GM19328 (cell line): ENCODE results near the gene COQ3.
"Not testable (repeated sequence)": the region's sequence is repeated elsewhere in the genome, so short reads cannot be mapped to it uniquely, and the experiment has no call there.

Source experiments
- ATAC-seq: cut with Tn5 transposase; IDR thresholded peaks from one replicate; pipeline ENCODE4 v1.9.1; 2021; ENCODE audit warnings: mild to moderate bottlenecking, moderate library complexity; ENCODE audit not compliant: unreplicated experiment

The COQ3 gene

DNA sequence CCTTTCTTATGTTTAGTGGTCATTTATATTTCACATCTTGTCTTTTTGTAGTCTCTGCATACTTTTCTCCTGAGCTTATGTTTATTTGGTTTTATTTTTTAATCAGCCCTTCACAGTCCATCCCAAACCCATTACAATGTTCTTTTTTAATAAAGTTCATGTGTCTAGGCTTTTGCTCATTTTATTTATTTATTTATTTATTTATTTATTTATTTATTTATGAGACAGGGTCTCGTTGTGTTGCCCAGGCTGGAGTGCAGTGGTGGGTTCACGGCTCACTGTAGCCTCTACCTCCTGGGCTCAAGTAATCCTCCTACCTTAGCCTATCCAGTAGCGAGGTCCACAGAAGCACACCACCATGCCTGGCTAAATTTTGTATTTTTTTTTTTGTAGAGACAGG, 3.1 kb downstream of the COQ3 start:
- ATAC-seq = no peak

DNA sequence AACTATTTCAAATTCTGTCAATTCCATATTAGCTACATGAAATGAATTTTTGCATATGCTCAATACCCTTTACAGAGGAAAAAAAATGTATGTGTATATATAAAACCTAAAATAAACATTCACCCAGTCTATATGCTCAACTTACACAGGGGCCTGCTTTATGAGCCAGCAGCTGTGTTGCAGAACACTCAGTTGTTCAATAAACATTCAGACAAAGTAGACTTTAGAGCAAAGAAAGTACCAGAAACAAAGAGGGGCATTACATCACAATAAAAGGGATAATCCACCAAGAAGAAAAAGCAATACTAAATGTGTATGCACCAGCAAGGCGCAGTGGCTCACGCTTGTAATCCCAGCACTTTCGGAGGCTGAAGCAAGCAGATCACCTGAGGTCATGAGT, 9.5 kb downstream of the COQ3 start:
- no peak for ATAC-seq

DNA sequence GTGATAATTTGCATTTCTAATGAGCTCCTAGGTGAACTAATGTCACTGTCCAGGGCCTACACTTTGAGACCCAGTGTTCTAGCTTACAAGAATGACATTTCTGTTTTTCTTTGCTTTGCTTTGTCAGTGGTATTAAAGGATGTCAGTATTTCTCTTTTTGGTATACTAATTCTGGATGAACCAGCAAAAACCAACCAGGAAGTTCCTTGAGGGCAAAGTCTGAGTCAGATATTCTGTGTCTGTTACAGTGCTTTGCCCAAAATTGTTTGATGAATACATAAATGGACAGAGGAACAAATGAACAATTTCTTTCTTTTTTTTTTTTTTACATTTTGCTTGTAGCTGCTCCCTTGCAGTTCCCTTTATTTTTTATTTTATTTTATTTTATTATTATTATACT, 15.4 kb downstream of the COQ3 start:
- ATAC-seq = no peak

DNA sequence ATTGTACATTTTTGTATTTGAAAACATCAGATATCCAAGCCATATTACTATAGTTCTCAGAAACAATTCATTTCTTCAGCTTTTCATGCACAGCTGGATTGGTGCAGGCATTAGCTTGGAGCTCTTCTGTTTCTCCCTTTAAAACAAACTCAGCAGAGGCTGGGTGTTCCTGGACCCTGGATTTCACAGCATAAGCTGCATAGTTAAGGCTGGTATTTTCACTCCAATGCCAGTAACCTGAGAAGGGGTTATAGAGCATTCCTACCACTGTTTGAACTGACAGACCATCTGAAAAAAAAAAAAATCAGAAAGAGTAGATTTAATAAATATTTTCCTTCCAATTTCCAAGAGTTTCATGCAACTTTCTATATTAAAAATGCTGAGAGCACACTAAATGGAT, 24.5 kb downstream of the COQ3 start:
- no peak for ATAC-seq

DNA sequence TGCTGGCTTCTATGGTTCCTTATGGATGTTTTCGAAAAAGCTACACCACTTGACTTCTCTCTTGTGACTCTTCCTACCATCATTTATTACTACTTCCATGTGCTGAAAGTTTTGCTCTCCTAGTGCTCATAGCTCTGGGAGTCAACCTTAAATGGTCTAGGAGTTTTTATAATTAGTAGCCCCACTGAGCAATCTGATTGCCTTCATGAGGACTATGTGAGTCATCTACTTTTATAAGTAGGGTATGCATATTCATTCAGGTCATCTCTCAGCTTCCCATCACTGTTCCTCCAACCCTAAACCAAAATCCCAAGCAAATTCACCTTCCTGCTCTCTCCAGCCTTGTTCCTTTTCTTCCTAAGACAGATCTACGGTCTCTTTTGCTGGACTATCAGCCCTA, 27.1 kb downstream of the COQ3 start:
- ATAC-seq = no peak

DNA sequence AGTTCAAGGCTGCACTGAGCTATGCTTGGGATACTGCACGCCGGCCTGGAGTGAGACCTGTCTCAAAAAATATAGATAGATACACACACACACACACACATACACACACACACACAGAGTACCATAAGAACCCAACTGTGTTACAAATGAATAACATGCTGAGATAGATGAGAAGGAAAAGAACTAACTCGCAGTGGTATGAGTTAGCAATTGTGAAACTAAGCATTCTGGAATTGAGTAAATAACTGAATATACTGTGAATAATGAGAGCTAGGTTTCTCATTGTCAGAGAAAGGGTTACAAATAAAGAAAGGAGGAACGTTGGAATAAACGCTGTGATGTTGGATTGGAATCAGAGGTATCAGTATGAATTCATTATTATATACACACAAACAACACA, 30.0 kb downstream of the COQ3 start:
- ATAC-seq = peak; percentile 72

DNA sequence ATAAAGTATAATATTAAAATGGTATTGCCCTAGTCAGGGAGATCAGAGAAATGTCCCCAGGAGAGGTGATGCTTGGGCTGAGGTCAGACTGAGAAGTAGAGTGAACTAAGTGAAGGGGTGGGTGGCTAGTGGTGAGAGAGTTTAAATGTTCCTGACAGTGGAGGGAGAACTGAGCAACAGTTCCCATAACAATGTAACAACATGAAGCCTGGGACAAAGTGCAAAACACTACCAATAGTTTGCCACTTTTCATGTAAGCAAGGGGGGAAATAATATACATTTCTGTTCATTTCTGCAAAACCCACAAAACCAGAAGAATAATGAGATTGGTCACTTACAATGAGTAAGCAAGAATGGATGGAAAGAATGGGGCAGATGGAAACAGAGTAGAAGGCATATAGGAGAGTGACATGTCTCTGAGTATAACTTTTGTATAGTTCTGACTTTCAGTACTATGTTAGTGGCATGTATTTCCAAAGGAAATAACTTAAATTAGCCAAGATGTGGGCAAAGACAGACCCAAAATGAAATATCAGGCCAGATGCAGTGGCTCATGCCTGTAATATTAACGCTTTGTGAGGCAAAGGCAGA, 31.2 kb downstream of the COQ3 start:
- ATAC-seq = no peak

DNA sequence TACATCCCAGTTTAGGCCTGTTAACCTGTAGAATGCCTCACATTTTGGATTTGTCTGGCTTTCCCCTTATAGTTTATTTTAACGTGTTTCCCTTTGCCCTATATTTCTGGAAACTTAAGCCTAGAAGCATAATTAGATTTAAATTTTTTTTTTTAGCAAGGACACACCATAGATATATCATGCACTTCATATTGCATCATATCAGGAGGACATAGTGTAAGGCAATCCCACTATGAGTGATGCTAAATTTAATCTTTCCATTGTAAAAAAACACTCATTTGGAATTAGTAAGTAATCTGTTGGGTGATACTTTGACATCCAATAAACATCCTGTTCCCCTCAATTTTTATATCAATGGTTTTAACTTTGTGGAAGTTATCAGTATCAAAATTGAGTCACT, 34.2 kb downstream of the COQ3 start:
- ATAC-seq = no peak

DNA sequence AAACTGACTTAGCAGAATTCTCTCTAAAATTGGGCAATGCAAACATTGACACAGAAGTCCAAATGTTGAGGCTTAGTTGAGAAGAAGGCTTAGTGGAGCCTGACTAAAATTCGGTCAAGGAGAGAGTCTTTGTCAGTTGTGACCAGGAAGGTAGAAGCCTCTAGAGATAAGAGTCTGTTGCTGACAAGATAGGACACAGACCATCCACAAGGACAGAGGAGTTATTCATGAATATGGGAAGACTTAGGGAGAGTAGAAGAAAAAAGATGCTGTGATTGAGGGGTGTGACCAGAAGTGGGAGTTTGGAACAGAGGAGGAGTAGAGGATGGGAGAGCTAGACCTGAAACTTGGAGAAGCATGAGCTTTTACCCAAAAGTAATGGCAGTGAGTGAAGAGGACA, 37.4 kb downstream of the COQ3 start:
- no peak for ATAC-seq

DNA sequence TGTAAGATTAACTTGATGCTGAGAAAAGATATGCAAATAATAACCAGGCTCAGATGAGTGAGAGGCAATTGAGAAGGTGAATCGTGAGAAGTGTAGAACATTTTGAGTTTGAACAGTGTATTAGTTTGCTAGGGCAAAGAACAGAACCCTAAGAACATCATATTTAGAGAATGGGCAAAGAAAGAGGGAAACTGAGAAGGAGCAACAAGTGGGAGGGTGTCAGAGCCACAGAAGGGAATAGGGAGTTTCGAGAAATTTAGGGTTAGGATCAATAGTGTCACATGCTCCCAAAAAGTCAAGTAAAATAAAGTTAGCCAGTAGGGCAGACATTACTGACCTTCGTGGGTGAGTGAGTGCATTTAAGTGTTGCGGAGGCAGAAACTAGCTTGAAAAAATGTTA, 39.0 kb downstream of the COQ3 start:
- ATAC-seq = no peak

DNA sequence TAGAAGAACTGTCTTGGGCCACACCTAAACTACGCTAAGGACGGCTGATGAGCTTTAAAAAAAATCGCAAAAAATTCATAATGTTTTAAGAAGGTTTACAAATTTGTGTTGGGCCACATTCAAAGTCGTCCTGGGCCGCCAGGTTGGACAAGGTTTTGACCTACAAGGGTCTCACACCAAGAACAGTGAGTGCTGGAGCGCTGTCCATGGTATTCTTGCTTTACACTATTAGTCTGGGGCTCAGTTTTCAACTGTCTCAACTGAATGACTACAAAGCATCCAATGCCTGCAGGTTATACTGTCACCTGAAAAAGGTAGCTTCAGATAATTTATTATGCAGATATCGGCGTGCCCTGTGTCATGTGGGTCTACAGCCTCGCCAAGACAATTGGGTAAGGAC, 40.9 kb downstream of the COQ3 start:
- ATAC-seq = no peak

DNA sequence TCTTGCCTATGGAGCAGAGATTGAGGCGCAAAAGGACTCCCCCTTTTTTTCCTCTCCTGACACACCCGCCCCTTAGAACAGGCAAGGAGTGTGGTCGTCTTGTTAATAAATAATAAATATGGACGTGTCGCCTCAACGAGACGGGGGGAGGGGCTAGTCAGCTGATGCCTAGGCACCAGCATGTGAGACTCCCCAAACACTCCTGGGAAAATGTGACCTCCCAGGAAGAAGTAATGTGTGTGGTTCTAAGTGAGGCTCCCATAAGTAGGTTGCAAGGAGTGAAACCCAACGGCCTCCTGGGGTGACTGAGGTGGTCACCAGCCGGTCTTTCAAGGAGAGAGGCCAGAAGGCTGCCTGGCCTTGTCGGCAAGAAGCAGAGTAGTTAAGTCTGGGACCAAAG, 43.4 kb downstream of the COQ3 start:
- no peak for ATAC-seq

DNA sequence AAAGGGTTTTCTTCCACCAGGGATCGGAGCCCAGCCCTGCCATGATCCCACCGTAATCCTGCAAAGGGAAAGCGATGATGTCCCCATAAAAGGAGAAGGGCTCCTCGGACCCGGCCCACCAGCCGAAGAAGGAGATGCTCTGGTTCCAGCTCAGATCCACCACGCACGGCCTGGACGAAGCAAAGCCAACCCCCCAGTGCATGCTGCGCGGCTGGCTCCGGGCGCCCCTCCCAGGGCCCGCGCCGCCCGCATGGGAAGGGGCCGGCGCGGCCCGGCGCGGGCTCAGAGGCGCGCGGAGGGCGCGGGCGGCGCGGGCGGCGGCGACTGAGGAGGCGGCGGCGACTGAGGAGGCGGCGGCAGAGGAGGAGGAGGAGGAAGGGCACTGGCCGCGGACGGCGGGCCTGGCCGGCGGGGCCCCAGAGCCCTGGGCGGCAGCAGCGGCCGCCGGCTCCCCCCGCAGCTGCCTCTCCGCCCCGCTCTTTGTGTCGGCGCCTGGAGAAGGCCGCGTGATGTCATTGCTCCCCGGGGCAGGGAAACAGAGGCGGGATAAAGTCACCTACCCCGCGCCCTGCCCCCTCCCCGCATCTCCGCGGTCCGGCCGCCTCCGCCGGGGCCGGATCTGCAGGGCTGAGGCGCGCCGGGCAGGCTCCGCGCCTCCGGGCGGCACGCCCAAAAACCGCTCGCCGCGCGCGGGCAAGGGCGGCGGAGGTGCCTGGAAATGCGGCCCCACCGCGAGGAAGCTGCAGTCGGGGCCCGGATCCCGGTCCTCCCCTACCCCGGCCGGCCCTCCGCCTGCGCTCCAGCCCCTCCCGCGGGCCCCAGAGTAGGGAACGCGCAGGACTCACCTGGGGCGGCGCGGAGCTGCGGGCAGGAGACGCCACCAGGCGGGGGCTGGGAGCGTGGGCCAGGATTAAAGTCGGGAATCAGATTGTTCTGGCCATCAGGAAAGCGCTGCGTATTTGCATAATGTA, 44.5 kb downstream of the COQ3 start, which contains the start of gene FAXC:
Gene FAXC (minus strand): TSS at position 504 of the 971 bp plus-strand sequence. CDS start 302 bp downstream, at position 202.
- peak; percentile 48 for ATAC-seq

DNA sequence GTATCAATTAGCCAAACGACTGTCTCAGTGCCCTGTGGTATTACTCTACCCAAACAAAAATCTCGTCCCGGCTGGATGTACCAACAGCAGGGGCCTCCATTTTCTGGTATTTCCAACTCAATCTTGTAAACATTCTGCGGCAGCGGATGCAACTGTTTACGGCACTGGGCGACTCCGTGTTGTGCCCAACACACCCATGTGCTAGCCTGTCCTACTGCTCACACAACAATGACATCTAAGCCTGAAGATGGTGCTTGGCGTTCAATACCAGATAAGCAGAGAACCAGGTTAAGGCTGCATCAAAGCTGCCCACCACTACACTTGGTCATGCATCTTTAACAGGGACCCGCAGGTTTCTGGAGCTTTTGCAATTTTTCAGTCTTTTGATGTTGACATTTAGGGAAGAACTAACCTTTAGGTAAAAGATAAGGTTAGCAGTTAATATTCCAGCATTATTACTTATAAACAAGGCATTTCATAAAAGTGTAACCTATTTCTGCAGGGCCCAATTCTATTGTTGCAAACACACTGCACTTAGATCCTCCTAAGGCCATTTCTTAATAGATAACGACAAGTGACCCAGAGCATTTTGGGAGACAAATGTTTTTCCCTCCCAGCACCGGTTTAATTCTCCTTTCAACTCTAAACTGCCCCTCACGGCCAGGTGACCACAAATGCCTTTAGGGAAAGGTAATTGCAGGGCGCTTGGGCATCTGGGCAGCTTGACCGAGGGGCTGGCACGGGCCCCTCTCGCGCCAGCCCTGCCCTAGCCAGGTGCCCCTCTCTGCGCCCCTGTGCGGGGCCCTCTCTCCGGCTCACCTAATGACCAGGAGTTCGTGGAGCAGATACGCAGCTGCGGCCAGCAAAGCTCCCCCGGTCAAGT, 45.5 kb downstream of the COQ3 start:
- ATAC-seq = no peak

DNA sequence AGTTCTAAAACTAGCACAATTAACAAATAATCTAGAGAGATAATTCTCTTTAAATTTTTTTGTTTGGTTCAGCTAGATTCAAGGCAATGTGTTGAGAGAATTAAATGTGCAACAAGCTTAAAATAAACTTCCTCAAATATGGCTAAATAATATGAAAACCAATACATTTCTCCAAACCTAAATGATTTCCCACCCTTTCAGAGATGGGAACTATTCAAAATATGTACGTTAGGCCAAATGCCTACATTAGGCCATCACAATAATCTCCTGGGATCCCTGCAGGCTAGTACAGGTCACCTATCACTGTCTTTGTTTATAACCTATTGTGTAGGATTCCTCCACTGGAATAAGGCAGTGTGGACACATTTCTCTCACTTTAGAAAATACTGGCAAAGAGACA, 46.2 kb downstream of the COQ3 start:
- ATAC-seq = no peak

DNA sequence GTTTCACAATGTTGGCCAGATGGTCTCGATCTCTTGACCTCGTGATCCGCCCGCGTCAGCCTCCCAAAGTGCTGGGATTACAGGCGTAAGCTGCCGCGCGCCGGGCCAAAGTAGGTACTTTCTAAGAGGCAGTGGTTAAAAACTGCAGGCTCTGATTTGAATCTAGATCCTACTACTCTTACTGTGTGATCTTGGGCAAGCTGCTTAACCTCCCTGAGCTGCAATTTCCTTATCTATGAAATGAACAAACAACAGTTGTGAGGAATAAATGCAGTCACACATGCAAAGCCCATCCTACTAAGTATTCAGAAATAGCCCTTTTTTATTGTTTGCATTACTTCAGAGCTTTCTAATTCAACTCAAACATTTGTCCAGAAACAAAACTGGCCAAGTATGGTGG, 47.4 kb downstream of the COQ3 start:
- no peak for ATAC-seq

DNA sequence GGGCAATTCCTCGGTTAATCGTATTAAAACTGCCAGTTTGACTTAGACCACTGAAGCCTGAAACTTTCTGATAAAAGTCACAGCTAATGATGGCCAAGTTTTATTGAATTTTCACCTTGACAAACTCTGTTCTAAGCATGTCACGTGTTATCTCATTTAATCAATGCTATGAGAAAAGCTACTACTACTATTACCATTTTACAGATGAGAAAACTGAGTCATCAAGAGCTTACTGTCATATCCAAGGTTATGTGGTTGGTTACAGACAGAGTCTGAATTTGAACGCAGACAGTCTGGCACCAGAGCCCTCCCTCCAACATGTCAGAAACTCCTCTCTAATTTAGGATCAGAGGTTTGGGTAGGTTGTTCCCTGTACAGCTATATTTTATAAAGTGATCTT, 48.8 kb downstream of the COQ3 start:
- no peak for ATAC-seq

DNA sequence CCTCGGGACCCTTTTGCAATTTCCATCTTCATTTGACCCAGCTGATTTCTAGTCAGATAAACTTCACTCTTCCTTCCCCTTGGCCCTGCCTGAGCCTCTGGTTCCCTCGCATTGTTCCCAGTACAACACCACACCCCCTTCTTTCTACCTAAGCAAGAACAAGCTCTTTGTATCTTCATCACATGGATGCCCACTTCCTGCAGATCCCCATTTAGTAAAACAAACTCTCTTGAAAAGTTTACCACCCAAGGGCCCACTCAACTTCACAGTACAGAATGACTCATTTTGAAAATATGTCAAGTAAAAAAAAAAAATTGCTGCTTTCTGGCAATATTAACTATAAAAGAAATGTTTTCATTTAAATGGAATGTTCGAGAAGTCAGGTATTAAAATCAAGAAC, 49.7 kb downstream of the COQ3 start:
- no peak for ATAC-seq

DNA sequence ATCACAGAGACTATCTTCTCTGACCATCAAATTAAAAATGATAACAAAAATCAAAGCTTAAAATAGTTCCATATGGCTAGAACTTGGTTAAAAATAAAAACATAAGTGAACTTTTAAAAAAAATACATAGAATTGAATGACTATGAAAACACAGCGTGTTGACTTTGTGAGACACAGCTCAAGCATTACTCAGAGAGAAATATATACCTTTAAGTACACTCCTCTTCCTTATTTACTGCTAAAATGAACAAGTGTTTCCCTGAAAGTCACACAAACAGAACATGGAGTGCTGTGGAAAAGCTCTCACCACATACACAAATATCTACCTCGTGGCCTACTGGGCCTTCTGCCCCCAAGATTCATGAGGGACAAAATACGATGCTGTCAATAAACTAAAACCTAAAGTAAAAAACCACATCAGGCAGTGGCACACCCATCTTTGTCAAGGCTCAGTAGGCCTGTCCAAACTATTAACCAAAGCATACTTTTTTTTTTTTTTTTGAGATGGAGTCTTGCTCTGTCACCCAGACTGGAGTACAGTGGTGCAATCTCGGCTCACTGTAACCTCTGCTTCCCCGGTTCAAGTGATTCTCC, 52.0 kb downstream of the COQ3 start:
- no peak for ATAC-seq

DNA sequence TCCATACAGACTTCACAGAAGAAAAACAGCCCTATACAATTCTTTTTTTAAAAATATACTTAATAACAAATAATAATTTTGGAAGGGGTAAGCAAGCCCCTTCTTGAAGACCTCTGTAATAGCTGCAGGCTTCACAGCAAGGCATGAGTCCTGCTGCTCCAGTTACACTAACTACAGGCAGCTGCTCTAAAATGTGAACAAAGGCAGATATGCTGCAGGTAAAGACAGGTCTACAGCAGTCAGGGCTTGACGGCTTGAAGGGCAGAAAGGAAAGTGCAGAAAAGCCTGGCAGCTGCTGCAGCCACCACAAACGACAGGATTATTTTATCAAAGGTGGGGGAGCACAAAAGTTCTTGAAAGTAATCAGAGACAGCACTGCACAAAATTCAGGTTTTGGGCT, 55.8 kb downstream of the COQ3 start:
- ATAC-seq = no peak

DNA sequence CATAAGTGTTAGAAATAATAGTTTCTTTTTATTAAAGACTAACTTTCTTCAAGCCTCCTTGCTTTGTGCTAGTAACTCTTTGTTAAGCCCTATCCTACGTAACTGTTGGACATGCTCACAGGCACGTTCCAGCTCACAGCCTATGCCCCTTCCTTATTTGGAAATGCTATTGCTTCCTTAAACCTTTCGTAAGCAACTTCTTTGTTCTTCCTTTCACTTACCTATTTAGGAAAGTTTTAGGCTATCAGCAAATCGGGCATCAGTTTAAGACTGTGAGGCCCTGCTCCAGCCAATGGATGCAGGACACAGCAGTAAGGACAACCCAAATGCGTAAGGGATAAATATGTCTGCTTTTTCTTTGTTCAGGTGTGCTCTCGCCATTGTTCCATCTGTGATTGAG, 58.7 kb downstream of the COQ3 start:
- ATAC-seq = not testable (repeated sequence)
